ENCODE results near the gene LILRA2. TPM values are rescaled to one million over a fixed set of nuclear protein-coding genes. Genes with fewer than 3 reads are reported as not detected.

Gene LILRA2
- total RNA-seq, 2 donors from 2014 or later = 1.6 to 2.5 TPM

DNA sequence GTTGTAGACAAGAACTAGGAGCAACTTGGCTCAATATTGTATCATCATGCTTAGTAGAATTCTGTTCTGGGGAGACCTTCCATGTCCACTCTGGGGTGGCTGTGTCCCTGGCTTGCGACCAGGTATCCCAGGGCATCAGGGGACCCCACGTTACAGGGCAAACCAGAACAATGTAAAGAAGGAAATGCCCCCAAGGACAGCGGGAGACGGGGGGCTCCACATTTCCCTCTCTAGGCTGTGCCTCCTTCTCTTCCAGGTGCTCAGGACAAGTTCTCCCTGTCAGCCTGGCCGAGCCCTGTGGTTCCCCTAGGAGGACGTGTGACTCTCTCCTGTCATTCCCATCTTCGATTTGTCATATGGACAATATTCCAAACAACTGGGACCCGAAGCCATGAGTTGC is 40.1 kb upstream of the LILRA2 start:
- H3K4me3 ChIP-seq = no peak overlapping the region
- no peak for DNase-seq (ENCODE audit: low spot score)
- H3K27me3 ChIP-seq (replicated peaks; ENCODE audit: insufficient read depth) = no peaks in the 10 kb centered on the region

DNA sequence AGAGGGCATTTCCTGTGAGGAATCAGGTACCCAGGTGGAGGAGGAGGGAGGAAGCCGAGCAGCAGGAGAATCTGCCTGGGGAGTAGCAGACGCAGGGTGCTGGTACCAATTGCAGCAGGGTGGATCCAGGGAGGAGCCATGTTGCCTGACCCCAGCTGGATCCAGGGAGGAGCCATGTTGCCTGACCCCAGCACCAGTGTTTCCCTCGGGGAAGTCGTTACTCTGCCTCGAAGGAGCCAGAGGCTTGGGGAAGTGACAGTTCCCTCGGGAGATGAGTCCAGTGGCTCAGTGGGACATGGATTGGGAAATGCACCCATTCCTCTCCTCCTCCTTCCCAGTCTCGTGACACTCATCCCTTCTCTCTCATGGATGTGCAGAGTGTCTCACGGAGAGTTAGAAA is 39.4 kb upstream of the LILRA2 start:
- WGBS = 58% methylated on average over 8 of the region's 8 CpGs
- no peak overlapping the region for H3K27ac ChIP-seq
- H3K4me3 ChIP-seq = no peak overlapping the region
- no peaks in the 10 kb centered on the region for H3K36me3 ChIP-seq
- H3K27me3 ChIP-seq (replicated peaks; ENCODE audit: insufficient read depth) = no peaks in the 10 kb centered on the region
- H3K9me3 ChIP-seq = no peaks in the 10 kb centered on the region
- TF ChIP-seq POLR2AphosphoS5 (IDR thresholded peaks at IDR 0.05) = no peak
- TF ChIP-seq, protein P1, sequence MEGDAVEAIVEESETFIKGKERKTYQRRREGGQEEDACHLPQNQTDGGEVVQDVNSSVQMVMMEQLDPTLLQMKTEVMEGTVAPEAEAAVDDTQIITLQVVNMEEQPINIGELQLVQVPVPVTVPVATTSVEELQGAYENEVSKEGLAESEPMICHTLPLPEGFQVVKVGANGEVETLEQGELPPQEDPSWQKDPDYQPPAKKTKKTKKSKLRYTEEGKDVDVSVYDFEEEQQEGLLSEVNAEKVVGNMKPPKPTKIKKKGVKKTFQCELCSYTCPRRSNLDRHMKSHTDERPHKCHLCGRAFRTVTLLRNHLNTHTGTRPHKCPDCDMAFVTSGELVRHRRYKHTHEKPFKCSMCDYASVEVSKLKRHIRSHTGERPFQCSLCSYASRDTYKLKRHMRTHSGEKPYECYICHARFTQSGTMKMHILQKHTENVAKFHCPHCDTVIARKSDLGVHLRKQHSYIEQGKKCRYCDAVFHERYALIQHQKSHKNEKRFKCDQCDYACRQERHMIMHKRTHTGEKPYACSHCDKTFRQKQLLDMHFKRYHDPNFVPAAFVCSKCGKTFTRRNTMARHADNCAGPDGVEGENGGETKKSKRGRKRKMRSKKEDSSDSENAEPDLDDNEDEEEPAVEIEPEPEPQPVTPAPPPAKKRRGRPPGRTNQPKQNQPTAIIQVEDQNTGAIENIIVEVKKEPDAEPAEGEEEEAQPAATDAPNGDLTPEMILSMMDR (IDR thresholded peaks at IDR 0.05) = no peak
- no peak for TF ChIP-seq POLR2A (IDR thresholded peaks at IDR 0.05)
- intact Hi-C loops (cut with DNase I) = no loop called here
- no peak for DNase-seq (ENCODE audit: low spot score)
- H3K4me1 ChIP-seq (replicated peaks) = no peaks in the 10 kb centered on the region

More for the DNA sequence above, 40.1 kb upstream of the LILRA2 start:
- no peak for TF ChIP-seq POLR2A (IDR thresholded peaks at IDR 0.05)
- no peak for TF ChIP-seq POLR2AphosphoS5 (IDR thresholded peaks at IDR 0.05)
- TF ChIP-seq, protein P1 (IDR thresholded peaks at IDR 0.05) = no peak
- WGBS = 86% methylated on average over 8 of the region's 8 CpGs
- no peak overlapping the region for H3K27ac ChIP-seq
- H3K36me3 ChIP-seq = no peaks in the 10 kb centered on the region
- H3K4me1 ChIP-seq (replicated peaks) = no peaks in the 10 kb centered on the region
- H3K9me3 ChIP-seq = no peaks in the 10 kb centered on the region
- intact Hi-C loops (cut with DNase I) = no loop called here

DNA sequence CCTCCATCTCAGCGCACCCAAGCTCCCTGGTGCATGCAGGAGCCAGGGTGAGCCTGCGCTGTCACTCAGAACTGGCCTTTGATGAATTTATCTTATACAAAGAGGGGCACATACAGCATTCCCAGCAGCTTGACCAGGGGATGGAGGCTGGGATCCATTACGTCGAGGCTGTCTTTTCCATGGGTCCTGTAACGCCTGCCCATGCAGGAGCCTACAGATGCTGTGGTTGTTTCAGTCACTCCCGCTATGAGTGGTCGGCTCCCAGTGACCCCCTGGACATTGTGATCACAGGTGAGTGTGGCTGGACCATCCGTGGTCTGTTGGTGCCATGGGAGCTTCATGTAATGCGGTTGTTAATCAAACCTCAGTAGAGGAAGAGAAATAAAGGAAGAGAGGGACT is 38.0 kb upstream of the LILRA2 start:
- WGBS = 85% methylated on average over 9 of the region's 9 CpGs
- TF ChIP-seq, protein P1 (IDR thresholded peaks at IDR 0.05) = no peak
- TF ChIP-seq POLR2A (IDR thresholded peaks at IDR 0.05) (no peak), POLR2AphosphoS5 (IDR thresholded peaks at IDR 0.05) (no peak)
- Histone ChIP-seq H3K27ac (no peak overlapping the region), H3K36me3 (no peaks in the 10 kb centered on the region), H3K4me3 (no peak overlapping the region), H3K4me1 (replicated peaks) (no peaks in the 10 kb centered on the region), H3K27me3 (replicated peaks; ENCODE audit: insufficient read depth) (no peaks in the 10 kb centered on the region), H3K9me3 (no peaks in the 10 kb centered on the region)
- intact Hi-C loops (cut with DNase I) = no loop called here
- DNase-seq (ENCODE audit: low spot score) = no peak

DNA sequence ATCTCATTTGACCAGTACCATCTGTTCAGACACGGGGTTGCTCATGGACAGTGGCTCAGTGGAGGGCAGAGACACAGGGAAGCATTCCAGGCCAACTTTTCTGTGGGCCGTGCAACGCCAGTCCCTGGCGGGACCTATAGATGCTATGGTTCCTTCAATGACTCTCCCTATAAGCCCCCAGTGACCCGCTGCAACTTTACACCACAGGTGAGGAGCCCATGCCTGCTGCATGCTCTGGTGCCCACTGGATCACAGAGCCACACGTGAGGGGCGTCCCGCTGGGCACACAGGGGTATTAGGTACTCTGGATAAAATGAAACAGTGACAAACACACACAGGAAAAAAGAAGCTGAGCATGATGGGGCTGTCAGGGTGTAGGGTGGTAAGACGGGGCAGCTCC is 36.6 kb upstream of the LILRA2 start:
- Histone ChIP-seq H3K36me3 (no peaks in the 10 kb centered on the region), H3K27me3 (replicated peaks; ENCODE audit: insufficient read depth) (no peaks in the 10 kb centered on the region), H3K9me3 (no peaks in the 10 kb centered on the region), H3K27ac (no peak overlapping the region), H3K4me1 (replicated peaks) (no peaks in the 10 kb centered on the region), H3K4me3 (no peak overlapping the region)
- DNase-seq (ENCODE audit: low spot score) = no peak
- WGBS = 88% methylated on average over 9 of the region's 9 CpGs
- no peak for TF ChIP-seq POLR2AphosphoS5 (IDR thresholded peaks at IDR 0.05)
- intact Hi-C loops (cut with DNase I) = no loop called here

DNA sequence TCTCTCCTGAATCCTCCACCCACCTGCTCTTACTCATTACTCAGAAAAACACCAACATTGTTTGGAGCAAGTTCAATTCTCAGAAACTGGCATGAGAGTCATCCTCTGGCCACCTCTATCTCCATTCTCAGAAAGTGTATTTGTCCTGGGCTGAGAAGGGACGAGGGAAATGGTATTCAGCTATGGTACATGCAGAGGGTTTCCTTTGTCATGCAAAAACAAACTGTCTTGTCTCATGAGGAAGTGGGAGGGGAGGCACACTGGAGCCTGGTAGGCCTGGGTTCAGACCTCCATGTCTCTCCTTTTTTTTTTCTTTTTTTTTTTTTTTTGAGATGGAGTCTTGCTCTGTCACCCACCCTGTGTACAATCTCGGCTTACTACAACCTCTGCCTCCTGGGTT is 31.9 kb upstream of the LILRA2 start:
- H3K36me3 ChIP-seq = no peaks in the 10 kb centered on the region
- TF ChIP-seq, protein P1 (IDR thresholded peaks at IDR 0.05) = no peak
- TF ChIP-seq POLR2AphosphoS5 (IDR thresholded peaks at IDR 0.05) (no peak), POLR2A (IDR thresholded peaks at IDR 0.05) (no peak)
- no peaks in the 10 kb centered on the region for H3K9me3 ChIP-seq
- no peak overlapping the region for H3K27ac ChIP-seq
- H3K4me1 ChIP-seq (replicated peaks) = no peaks in the 10 kb centered on the region
- H3K27me3 ChIP-seq (replicated peaks; ENCODE audit: insufficient read depth) = no peaks in the 10 kb centered on the region
- no peak for DNase-seq (ENCODE audit: low spot score)
- no peak overlapping the region for H3K4me3 ChIP-seq
- intact Hi-C loops (cut with DNase I) = no loop called here
- WGBS = 56% methylated on average over 2 of the region's 2 CpGs

All from prostate gland (tissue), 2 donors.